ENCODE results near the gene ELOVL2. TPM values are rescaled to one million over a fixed set of nuclear protein-coding genes. Genes with fewer than 3 reads are reported as not detected.

The ELOVL2 gene
- polyA plus RNA-seq, 1 donor (not counting 4 experiments of a cell fraction or from before 2014, with no cell fraction given) = 0.05 TPM

- H3K9me3 ChIP-seq (ENCODE audit: control insufficient read depth, low read depth, low read length) = no peaks in the 10 kb centered on the region
- no peaks in the 10 kb centered on the region for H4K20me1 ChIP-seq (ENCODE audit: control insufficient read depth, extremely low read depth, insufficient read depth, low read length)
- H3K36me3 ChIP-seq (ENCODE audit: control insufficient read depth in 2 of 2, extremely low read depth in 1 of 2, insufficient read depth in 2 of 2, low read length in 2 of 2) = no peaks in the 10 kb centered on the region
- no peak for TF ChIP-seq EZH2 (IDR thresholded peaks at IDR 0.05; ENCODE audit: low read length)
- no peak for TF ChIP-seq CTCF (optimal IDR thresholded peaks at IDR 0.05 in 1 of 3, IDR thresholded peaks at IDR 0.05 in 1 of 3, conservative IDR thresholded peaks at IDR 0.05 in 1 of 3; ENCODE audit: extremely low read depth in 1 of 3, insufficient read depth in 2 of 3, low read length in 3 of 3)
- no peaks in the 10 kb centered on the region for H3K27me3 ChIP-seq (ENCODE audit: control insufficient read depth, extremely low read depth, insufficient read depth, low read length)
- H3K4me3 ChIP-seq (ENCODE audit: control insufficient read depth in 2 of 3, extremely low read depth in 1 of 3, insufficient read depth in 2 of 3, low read depth in 1 of 3, low read length in 3 of 3) = no peak overlapping the region
- H3K9me1 ChIP-seq (ENCODE audit: control insufficient read depth, extremely low read depth, insufficient read depth, low read length) = no peaks in the 10 kb centered on the region
- dilution Hi-C loops (cut with MboI; ENCODE audit: extremely low pct_ligation_motif_present, low sequenced_read_pairs) = loop anchor here (25.0 kb wide), 1 partner anchor 110 kb away; no protein-coding TSS in a partner anchor
- DNase-seq (ENCODE audit: low read depth, low spot score) = no peak
- no peak overlapping the region for H2AFZ ChIP-seq (ENCODE audit: control insufficient read depth, low read length)
- H3K79me2 ChIP-seq (ENCODE audit: control insufficient read depth, insufficient read depth, low read length) = no peaks in the 10 kb centered on the region
- no peak overlapping the region for H3K27ac ChIP-seq (ENCODE audit: control insufficient read depth, insufficient read depth, low read length)
- peaks cover 13% of the 10 kb centered on the region for H3K4me1 ChIP-seq (ENCODE audit: control insufficient read depth, extremely low read depth, insufficient read depth, low read length)
- no peak for FAIRE-seq
- no peak overlapping the region for H3K9ac ChIP-seq (ENCODE audit: control insufficient read depth, extremely low read depth, insufficient read depth, low read length)
- H3K4me2 ChIP-seq (ENCODE audit: control insufficient read depth, extremely low read depth, insufficient read depth, low read depth, low read length) = no peak overlapping the region
Measured at GRCh38 chr6:11072101-11072500, 28.0 kb upstream of the ELOVL2 start.

DNA sequence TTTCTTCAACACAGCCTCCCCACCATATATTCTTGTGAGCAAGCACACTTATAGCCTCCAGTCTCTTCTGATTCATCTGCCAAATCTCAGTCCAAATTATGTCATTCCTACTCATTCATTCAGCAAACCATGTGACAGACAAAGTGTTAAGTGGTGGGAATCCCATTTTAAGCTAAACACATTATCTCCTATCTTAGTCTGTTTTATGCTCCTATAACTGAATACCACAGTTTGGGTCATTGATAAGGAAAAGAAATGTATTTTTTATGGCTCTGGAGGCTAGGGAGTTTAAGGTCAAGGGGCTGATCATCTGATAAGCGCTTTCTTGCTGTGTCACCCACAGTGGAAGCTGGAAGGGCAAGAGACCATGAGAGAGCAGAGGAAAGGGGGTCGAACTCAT is 25.7 kb upstream of the ELOVL2 start:
- Histone ChIP-seq H3K4me2 (ENCODE audit: control insufficient read depth, extremely low read depth, insufficient read depth, low read depth, low read length) (no peak overlapping the region), H2AFZ (ENCODE audit: control insufficient read depth, low read length) (no peak overlapping the region), H4K20me1 (ENCODE audit: control insufficient read depth, extremely low read depth, insufficient read depth, low read length) (no peaks in the 10 kb centered on the region), H3K79me2 (ENCODE audit: control insufficient read depth, insufficient read depth, low read length) (no peaks in the 10 kb centered on the region), H3K4me1 (ENCODE audit: control insufficient read depth, extremely low read depth, insufficient read depth, low read length) (no peaks in the 10 kb centered on the region), H3K36me3 (ENCODE audit: control insufficient read depth in 2 of 2, extremely low read depth in 1 of 2, insufficient read depth in 2 of 2, low read length in 2 of 2) (no peaks in the 10 kb centered on the region), H3K4me3 (ENCODE audit: control insufficient read depth in 2 of 3, extremely low read depth in 1 of 3, insufficient read depth in 2 of 3, low read depth in 1 of 3, low read length in 3 of 3) (no peak overlapping the region), H3K9me3 (ENCODE audit: control insufficient read depth, low read depth, low read length) (no peaks in the 10 kb centered on the region), H3K27ac (ENCODE audit: control insufficient read depth, insufficient read depth, low read length) (no peak overlapping the region), H3K27me3 (ENCODE audit: control insufficient read depth, extremely low read depth, insufficient read depth, low read length) (no peaks in the 10 kb centered on the region), H3K9me1 (ENCODE audit: control insufficient read depth, extremely low read depth, insufficient read depth, low read length) (no peaks in the 10 kb centered on the region), H3K9ac (ENCODE audit: control insufficient read depth, extremely low read depth, insufficient read depth, low read length) (no peak overlapping the region)
- TF ChIP-seq EZH2 (IDR thresholded peaks at IDR 0.05; ENCODE audit: low read length) (no peak), CTCF (optimal IDR thresholded peaks at IDR 0.05 in 1 of 3, IDR thresholded peaks at IDR 0.05 in 1 of 3, conservative IDR thresholded peaks at IDR 0.05 in 1 of 3; ENCODE audit: extremely low read depth in 1 of 3, insufficient read depth in 2 of 3, low read length in 3 of 3) (no peak)
- FAIRE-seq (no peak), DNase-seq (ENCODE audit: low read depth, low spot score) (no peak)
- dilution Hi-C loops (cut with MboI; ENCODE audit: extremely low pct_ligation_motif_present, low sequenced_read_pairs) = loop anchor here (25.0 kb wide), 1 partner anchor 107 kb away; no protein-coding TSS in a partner anchor
